CD4-positive, alpha-beta T cell treated with Interleukin-17A for 4 hours (primary cell): ENCODE data around the gene NOS1AP.

Experiments used
- DNase-seq: peaks from one replicate; pipeline ENCODE4 v3.0.0-alpha.2; 2020; ENCODE audit warnings: mixed read lengths

The NOS1AP gene

GRCh38 chr1:162270016-162270770, 200.7 kb downstream of the NOS1AP start:
- DNase-seq = no peak

- DNase-seq = no peak
Observed at GRCh38 chr1:162271972-162272371, 202.5 kb downstream of the NOS1AP start.

GRCh38 chr1:162272419-162272818, 202.9 kb downstream of the NOS1AP start:
- DNase-seq = no peak

GRCh38 chr1:162275622-162276175, 206.2 kb downstream of the NOS1AP start:
- DNase-seq = no peak

GRCh38 chr1:162276493-162276892, 207.0 kb downstream of the NOS1AP start:
- DNase-seq = no peak

GRCh38 chr1:162279136-162279498, 209.6 kb downstream of the NOS1AP start:
- DNase-seq = no peak

GRCh38 chr1:162281426-162281825, 211.9 kb downstream of the NOS1AP start:
- no peak for DNase-seq

- DNase-seq = no peak
Observed at GRCh38 chr1:162283657-162284056, 214.2 kb downstream of the NOS1AP start.

- no peak for DNase-seq
Observed at GRCh38 chr1:162284206-162284955, 214.9 kb downstream of the NOS1AP start.

- no peak for DNase-seq
Observed at GRCh38 chr1:162285149-162285561, 215.7 kb downstream of the NOS1AP start.

GRCh38 chr1:162291000-162291399, 221.5 kb downstream of the NOS1AP start:
- DNase-seq = no peak

GRCh38 chr1:162292422-162292849, 222.9 kb downstream of the NOS1AP start:
- no peak for DNase-seq

GRCh38 chr1:162293073-162293692, 223.7 kb downstream of the NOS1AP start:
- DNase-seq = no peak

- no peak for DNase-seq
Observed at GRCh38 chr1:162294015-162294414, 224.5 kb downstream of the NOS1AP start.

GRCh38 chr1:162297208-162297607, 227.7 kb downstream of the NOS1AP start:
- DNase-seq = no peak

GRCh38 chr1:162298266-162298665, 228.8 kb downstream of the NOS1AP start:
- DNase-seq = no peak

GRCh38 chr1:162299018-162299417, 229.5 kb downstream of the NOS1AP start:
- DNase-seq = no peak

- DNase-seq = no peak
Observed at GRCh38 chr1:162300057-162300917, 230.8 kb downstream of the NOS1AP start.

- DNase-seq = no peak
Observed at GRCh38 chr1:162301696-162302095, 232.2 kb downstream of the NOS1AP start.

GRCh38 chr1:162302306-162303003, 233.0 kb downstream of the NOS1AP start:
- no peak for DNase-seq

- no peak for DNase-seq
Observed at GRCh38 chr1:162303004-162303344, 233.5 kb downstream of the NOS1AP start.

GRCh38 chr1:162304736-162305135, 235.2 kb downstream of the NOS1AP start:
- DNase-seq = no peak
